Thoracic aorta (tissue), 2 donors: ENCODE data around the gene WFDC13. TPM values are rescaled to one million over a fixed set of nuclear protein-coding genes. Genes with fewer than 3 reads are reported as not detected.

Experiments
- ATAC-seq: fragments of 150-250 bp; one replicate; pipeline ENCODE4 v1.8.0; 2017; ENCODE audit warnings: low read depth; ENCODE audit not compliant: insufficient number of reproducible peaks, low FRiP score
- DNase-seq: peaks from one replicate; pipeline ENCODE4 v3.0.0-alpha.2; 2020; ENCODE audit warnings: low spot score
- H3K27ac ChIP-seq, 2 donors: fragments of 200-600 bp; sonication (generic); 1 replicate in 1 of 2; 2 replicates in 1 of 2; pipeline ENCODE4 v1.5.1; 2016; ENCODE audit warnings: mild to moderate bottlenecking in 2 of 2, moderate library complexity in 2 of 2
- H3K27me3 ChIP-seq: fragments of 200-600 bp; sonication (generic); replicated peaks from 2 replicates; pipeline ENCODE4 v1.6.0; 2016; ENCODE audit warnings: mild to moderate bottlenecking; ENCODE audit not compliant: insufficient read depth
- H3K36me3 ChIP-seq: fragments of 200-600 bp; sonication (generic); one replicate; pipeline ENCODE4 v1.5.1; 2016
- H3K4me1 ChIP-seq, 2 donors: fragments of 200-600 bp; sonication (generic); 1 replicate in 1 of 2; 2 replicates in 1 of 2; pipeline versions ENCODE4 v1.5.1 to v1.6.0; 2016; ENCODE audit warnings: low read depth in 2 of 2, mild to moderate bottlenecking in 1 of 2; ENCODE audit not compliant: control insufficient read depth in 1 of 2
- H3K4me3 ChIP-seq: fragments of 200-600 bp; sonication (generic); 2 replicates; pipeline ENCODE4 v1.5.1; 2016; ENCODE audit warnings: mild to moderate bottlenecking
- H3K9me3 ChIP-seq: fragments of 200-600 bp; sonication (generic); 2 replicates; pipeline ENCODE4 v1.5.1; 2016
- CTCF ChIP-seq: fragments of 200-600 bp; sonication (generic); IDR thresholded peaks from one replicate; pipeline ENCODE4 v1.5.1; 2019; ENCODE audit warnings: antibody characterized with exemption
- total RNA-seq, 2 donors: library from RNA; depleted of rRNA; stranded (reverse); fragments of >200 nt; gene quantifications; one replicate each; pipeline versions ENCODE4 v1.1.0 to v1.2.3, GENCODE V29; 2016

Gene WFDC13
- total RNA-seq, 2 donors from 2014 or later: not detected

GRCh38 chr20:45742596-45742995 lies 40.8 kb downstream of the WFDC13 start:
- TF ChIP-seq CTCF: no peak
- Histone ChIP-seq H3K27me3 (no peaks in the 10 kb centered on the region), H3K4me3 (no peak overlapping the region), H3K4me1 (no peaks in the 10 kb centered on the region), H3K36me3 (no peaks in the 10 kb centered on the region), H3K9me3 (no peaks in the 10 kb centered on the region), H3K27ac (no peak overlapping the region)
- ATAC-seq (no peak), DNase-seq (no peak)

GRCh38 chr20:45745015-45745414 lies 43.2 kb downstream of the WFDC13 start:
- Histone ChIP-seq H3K4me1 (no peaks in the 10 kb centered on the region), H3K27me3 (no peaks in the 10 kb centered on the region), H3K27ac (no peak overlapping the region), H3K4me3 (no peak overlapping the region), H3K9me3 (no peaks in the 10 kb centered on the region), H3K36me3 (no peaks in the 10 kb centered on the region)
- ATAC-seq (no peak), DNase-seq (no peak)
- no peak for TF ChIP-seq CTCF

- Histone ChIP-seq H3K27ac (no peak overlapping the region), H3K27me3 (no peaks in the 10 kb centered on the region), H3K4me3 (no peak overlapping the region), H3K36me3 (no peaks in the 10 kb centered on the region), H3K9me3 (no peaks in the 10 kb centered on the region), H3K4me1 (no peaks in the 10 kb centered on the region)
- no peak for TF ChIP-seq CTCF
- no peak for DNase-seq
- no peak for ATAC-seq
Observed at GRCh38 chr20:45751721-45752120, 49.9 kb downstream of the WFDC13 start.

GRCh38 chr20:45752746-45753145 lies 50.9 kb downstream of the WFDC13 start:
- H3K4me1 ChIP-seq: no peaks in the 10 kb centered on the region
- no peaks in the 10 kb centered on the region for H3K9me3 ChIP-seq
- H3K27ac ChIP-seq: no peak overlapping the region
- no peaks in the 10 kb centered on the region for H3K27me3 ChIP-seq
- H3K36me3 ChIP-seq: no peaks in the 10 kb centered on the region
- TF ChIP-seq CTCF: no peak
- DNase-seq (no peak), ATAC-seq (no peak)
- no peak overlapping the region for H3K4me3 ChIP-seq

- TF ChIP-seq CTCF: no peak
- no peak for DNase-seq
- Histone ChIP-seq H3K9me3 (no peaks in the 10 kb centered on the region), H3K4me1 (no peaks in the 10 kb centered on the region), H3K36me3 (no peaks in the 10 kb centered on the region), H3K27ac (no peak overlapping the region), H3K4me3 (no peak overlapping the region), H3K27me3 (no peaks in the 10 kb centered on the region)
- no peak for ATAC-seq
Observed at GRCh38 chr20:45758096-45758495, 56.3 kb downstream of the WFDC13 start.

Other genes starting within 250 kb of the WFDC13 start
- gene WFDC2, start 232.3 kb upstream of the WFDC13 start, total RNA-seq: not detected
- not detected for gene SPINT3, start 186.4 kb upstream of the WFDC13 start, total RNA-seq
- not detected for gene WFDC6, start 162.6 kb upstream of the WFDC13 start, total RNA-seq
- not detected for gene EPPIN, start 154.6 kb upstream of the WFDC13 start, total RNA-seq
- gene WFDC8, start 122.8 kb upstream of the WFDC13 start, total RNA-seq: not detected
- not detected for gene WFDC10A, start 72.3 kb upstream of the WFDC13 start, total RNA-seq
- not detected for gene WFDC9, start 70.8 kb upstream of the WFDC13 start, total RNA-seq
- not detected for gene WFDC11, start 31.8 kb upstream of the WFDC13 start, total RNA-seq
- gene WFDC10B, start 3.0 kb downstream of the WFDC13 start, total RNA-seq: not detected
- not detected for gene SPINT4, start 20.3 kb downstream of the WFDC13 start, total RNA-seq
- not detected for gene WFDC3, start 89.8 kb downstream of the WFDC13 start, total RNA-seq
- gene DNTTIP1, start 89.9 kb downstream of the WFDC13 start, total RNA-seq: 10 to 100 TPM; 15.3 to 31.4 TPM
- gene UBE2C, start 110.6 kb downstream of the WFDC13 start, total RNA-seq: not detected
- not detected for gene TNNC2, start 125.3 kb downstream of the WFDC13 start, total RNA-seq
- 100 to 1,000 TPM in 1 of 2 donors, 10 to 100 TPM in 1; 78.2 to 133 TPM for gene SNX21, start 131.8 kb downstream of the WFDC13 start, total RNA-seq
- 10 to 100 TPM; 20.5 to 45.2 TPM for gene ACOT8, start 155.4 kb downstream of the WFDC13 start, total RNA-seq
- gene ZSWIM3, start 155.6 kb downstream of the WFDC13 start, total RNA-seq: 1 to 10 TPM; 3.0 to 6.1 TPM
- gene ZSWIM1, start 179.2 kb downstream of the WFDC13 start, total RNA-seq: 1 to 10 TPM; 6.4 to 7.4 TPM
- gene SPATA25, start 185.6 kb downstream of the WFDC13 start, total RNA-seq: 10 to 100 TPM; 16.6 to 16.7 TPM
- 10 to 100 TPM; 19.7 to 78.7 TPM for gene NEURL2, start 189.2 kb downstream of the WFDC13 start, total RNA-seq
- gene CTSA, start 189.3 kb downstream of the WFDC13 start, total RNA-seq: 100 to 1,000 TPM in 1 of 2 donors, 10 to 100 TPM in 1; 73.7 to 109 TPM
- gene PLTP, start 210.1 kb downstream of the WFDC13 start, total RNA-seq: 100 to 1,000 TPM; 182 to 637 TPM
- 10 to 100 TPM; 22.6 to 34.7 TPM for gene PCIF1, start 232.6 kb downstream of the WFDC13 start, total RNA-seq